ENCODE measurements around the gene GRIP2.

DNA sequence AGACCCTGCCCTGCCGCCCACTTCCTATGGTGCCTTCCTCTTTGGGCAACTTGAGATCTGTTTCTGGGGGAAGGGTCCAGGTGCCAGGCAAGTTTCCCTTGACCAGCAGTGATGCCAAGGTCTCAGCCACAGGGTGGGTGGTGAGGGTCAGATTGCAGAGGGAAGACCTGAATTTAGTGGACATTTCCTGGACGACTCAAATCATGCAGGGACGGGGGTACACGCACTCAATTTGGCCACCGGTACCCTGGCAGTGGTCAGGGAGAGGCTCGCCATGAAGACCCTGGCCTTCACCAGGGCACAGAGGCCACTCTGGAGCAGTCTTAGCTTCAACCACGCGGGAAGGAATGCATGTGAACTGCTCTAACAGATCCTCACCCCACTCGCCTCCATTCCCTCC is 1.5 kb upstream of the GRIP2 start:
- TF ChIP-seq YY1 (IDR thresholded peaks at IDR 0.05; ENCODE audit: insufficient read depth, insufficient read length) (no peak), SUZ12 (IDR thresholded peaks at IDR 0.05; ENCODE audit: extremely low read depth, insufficient read depth, insufficient read length) (no peak)
